Measurements from ENCODE around the gene OLFM4. TPM values are rescaled to one million over a fixed set of nuclear protein-coding genes. Genes with fewer than 3 reads are reported as not detected.

The OLFM4 gene
- total RNA-seq, 4 donors from 2014 or later = 0.11 to 3.5 TPM; not detected in 2

DNA sequence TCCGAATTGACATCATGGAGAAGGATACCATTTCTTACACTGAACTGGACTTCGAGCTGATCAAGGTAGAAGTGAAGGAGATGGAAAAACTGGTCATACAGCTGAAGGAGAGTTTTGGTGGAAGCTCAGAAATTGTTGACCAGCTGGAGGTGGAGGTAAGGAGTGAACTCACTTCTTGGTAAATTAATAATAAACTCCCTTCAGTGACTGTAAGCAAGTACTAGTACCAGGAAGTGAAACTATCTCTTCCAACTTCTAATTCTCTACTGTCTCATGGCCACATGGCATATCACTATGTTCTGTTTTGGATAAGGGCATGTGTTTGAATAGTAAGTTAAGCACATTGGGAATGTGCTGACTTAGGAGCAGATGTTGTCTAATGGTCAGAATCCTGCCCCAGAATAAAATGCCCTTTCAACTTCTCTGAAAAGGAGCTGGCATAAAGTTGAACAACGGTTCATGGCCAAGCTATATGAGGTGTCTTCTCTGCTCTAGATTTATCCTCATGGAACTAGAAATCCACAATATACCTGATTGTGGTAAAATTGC, 13.4 kb downstream of the OLFM4 start:
- TF ChIP-seq, protein P1, sequence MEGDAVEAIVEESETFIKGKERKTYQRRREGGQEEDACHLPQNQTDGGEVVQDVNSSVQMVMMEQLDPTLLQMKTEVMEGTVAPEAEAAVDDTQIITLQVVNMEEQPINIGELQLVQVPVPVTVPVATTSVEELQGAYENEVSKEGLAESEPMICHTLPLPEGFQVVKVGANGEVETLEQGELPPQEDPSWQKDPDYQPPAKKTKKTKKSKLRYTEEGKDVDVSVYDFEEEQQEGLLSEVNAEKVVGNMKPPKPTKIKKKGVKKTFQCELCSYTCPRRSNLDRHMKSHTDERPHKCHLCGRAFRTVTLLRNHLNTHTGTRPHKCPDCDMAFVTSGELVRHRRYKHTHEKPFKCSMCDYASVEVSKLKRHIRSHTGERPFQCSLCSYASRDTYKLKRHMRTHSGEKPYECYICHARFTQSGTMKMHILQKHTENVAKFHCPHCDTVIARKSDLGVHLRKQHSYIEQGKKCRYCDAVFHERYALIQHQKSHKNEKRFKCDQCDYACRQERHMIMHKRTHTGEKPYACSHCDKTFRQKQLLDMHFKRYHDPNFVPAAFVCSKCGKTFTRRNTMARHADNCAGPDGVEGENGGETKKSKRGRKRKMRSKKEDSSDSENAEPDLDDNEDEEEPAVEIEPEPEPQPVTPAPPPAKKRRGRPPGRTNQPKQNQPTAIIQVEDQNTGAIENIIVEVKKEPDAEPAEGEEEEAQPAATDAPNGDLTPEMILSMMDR (IDR thresholded peaks at IDR 0.05) = no peak
- TF ChIP-seq POLR2A (IDR thresholded peaks at IDR 0.05) = no peak
- no peaks in the 10 kb centered on the region for H3K9me3 ChIP-seq
- no peaks in the 10 kb centered on the region for H3K27me3 ChIP-seq
- H3K4me1 ChIP-seq = peaks cover 9 to 11% of the 10 kb centered on the region in 2 donors
- 76 to 95% methylated on average over 3 of the region's 3 CpGs for whole genome bisulfite sequencing, 2 donors
- no peak overlapping the region for H3K4me3 ChIP-seq (replicated peaks in 1 of 3)
- H3K36me3 ChIP-seq = no peaks in the 10 kb centered on the region
- no peak for DNase-seq
- intact Hi-C loops (cut with DNase I) = no loop called here
- no peak overlapping the region for H3K27ac ChIP-seq

DNA sequence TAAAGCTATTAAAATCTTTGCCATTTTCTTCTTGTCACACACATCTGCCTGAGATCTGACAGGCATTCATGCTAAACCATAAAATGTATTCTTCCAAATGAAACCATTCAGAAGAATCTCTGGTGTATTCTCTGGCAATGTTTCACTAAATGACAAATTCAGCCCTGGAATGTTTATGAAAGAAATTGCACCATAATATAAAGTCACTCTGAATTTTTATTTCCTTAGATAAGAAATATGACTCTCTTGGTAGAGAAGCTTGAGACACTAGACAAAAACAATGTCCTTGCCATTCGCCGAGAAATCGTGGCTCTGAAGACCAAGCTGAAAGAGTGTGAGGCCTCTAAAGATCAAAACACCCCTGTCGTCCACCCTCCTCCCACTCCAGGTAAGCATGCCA, 14.3 kb downstream of the OLFM4 start:
- no peak overlapping the region for H3K4me3 ChIP-seq (replicated peaks in 1 of 3)
- intact Hi-C loops (cut with DNase I) = no loop called here
- no peaks in the 10 kb centered on the region for H3K9me3 ChIP-seq
- 75 to 77% methylated on average over 4 of the region's 4 CpGs for WGBS, 2 donors
- H3K27ac ChIP-seq = no peak overlapping the region
- peaks cover 12 to 20% of the 10 kb centered on the region in 2 donors for H3K4me1 ChIP-seq
- TF ChIP-seq POLR2A (IDR thresholded peaks at IDR 0.05) = no peak
- TF ChIP-seq, protein P1 (IDR thresholded peaks at IDR 0.05) = no peak
- H3K27me3 ChIP-seq = no peaks in the 10 kb centered on the region
- H3K36me3 ChIP-seq = no peaks in the 10 kb centered on the region
- DNase-seq = no peak

- no peaks in the 10 kb centered on the region for H3K9me3 ChIP-seq
- no peaks in the 10 kb centered on the region for H3K27me3 ChIP-seq
- H3K4me3 ChIP-seq (replicated peaks in 1 of 3) = no peak overlapping the region
- DNase-seq = no peak
- H3K36me3 ChIP-seq = no peaks in the 10 kb centered on the region
- intact Hi-C loops (cut with DNase I) = no loop called here
- H3K27ac ChIP-seq = no peak overlapping the region
- TF ChIP-seq, protein P1 (IDR thresholded peaks at IDR 0.05) = no peak
- no peak for TF ChIP-seq POLR2A (IDR thresholded peaks at IDR 0.05)
- WGBS, 2 donors = 84 to 87% methylated on average over 2 of the region's 2 CpGs
- H3K4me1 ChIP-seq = peaks cover 16 to 23% of the 10 kb centered on the region in 2 donors
Measured at GRCh38 chr13:53043398-53043797, 14.8 kb downstream of the OLFM4 start.

GRCh38 chr13:53045189-53045588, 16.6 kb downstream of the OLFM4 start:
- DNase-seq = peak in 1 of 2 donors; percentile 14
- Histone ChIP-seq H3K9me3 (no peaks in the 10 kb centered on the region), H3K4me3 (replicated peaks in 1 of 3) (no peak overlapping the region), H3K36me3 (no peaks in the 10 kb centered on the region), H3K27me3 (no peaks in the 10 kb centered on the region), H3K4me1 (peaks cover 29 to 36% of the 10 kb centered on the region in 2 donors), H3K27ac (peak overlapping the region in 1 of 3 donors; percentile 58)
- TF ChIP-seq, protein P1 (IDR thresholded peaks at IDR 0.05) = no peak
- TF ChIP-seq POLR2A (IDR thresholded peaks at IDR 0.05) = no peak
- intact Hi-C loops (cut with DNase I) = no loop called here

DNA sequence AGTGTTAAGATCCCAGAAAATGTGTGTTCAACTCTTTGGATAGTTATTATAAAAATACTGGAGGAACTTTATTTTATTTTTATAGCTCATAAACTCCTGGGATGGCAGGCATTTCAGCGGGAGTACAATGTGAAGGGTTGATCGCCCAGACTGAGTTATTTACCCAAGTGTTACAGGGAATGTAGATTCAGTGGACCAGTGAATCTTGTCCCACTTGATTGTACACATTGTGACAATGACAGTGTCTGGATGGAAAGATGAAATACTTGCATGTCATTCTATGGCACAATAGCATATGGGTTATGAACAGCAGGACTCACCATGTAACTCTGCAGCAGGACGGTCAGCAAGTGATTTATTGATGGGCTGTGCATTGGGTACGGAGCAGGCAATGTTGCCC, 20.3 kb downstream of the OLFM4 start:
- Histone ChIP-seq H3K36me3 (no peaks in the 10 kb centered on the region), H3K27ac (peak overlapping the region; percentile 33 to 78 (median 64)), H3K4me1 (peaks cover 45 to 49% of the 10 kb centered on the region in 2 donors), H3K9me3 (no peaks in the 10 kb centered on the region), H3K4me3 (replicated peaks in 1 of 3) (no peak overlapping the region), H3K27me3 (no peaks in the 10 kb centered on the region)
- WGBS, 2 donors = 77 to 78% methylated on average over 4 of the region's 4 CpGs
- TF ChIP-seq, protein P1 (IDR thresholded peaks at IDR 0.05) = no peak
- TF ChIP-seq POLR2A (IDR thresholded peaks at IDR 0.05) = no peak
- intact Hi-C loops (cut with DNase I) = no loop called here
- no peak for DNase-seq

Data from thyroid gland (tissue), 4 donors.